ENCODE measurements around the gene PNMT.

GRCh38 chr17:39688475-39688835, 20.2 kb downstream of the PNMT start:
- TF ChIP-seq CTCF (IDR thresholded peaks at IDR 0.05) (no peak), EP300 (IDR thresholded peaks at IDR 0.05) (no peak), POLR2A (IDR thresholded peaks at IDR 0.05) (no peak)
